HG02870 (cell line): Measurements from ENCODE around the gene ETNPPL.
"Not testable (repeated sequence)": the region's sequence is repeated elsewhere in the genome, so short reads cannot be mapped to it uniquely, and the experiment has no call there.

Source experiments
- ATAC-seq: cut with Tn5 transposase; IDR thresholded peaks from one replicate; pipeline ENCODE4 v1.9.1; 2021; ENCODE audit warnings: mild to moderate bottlenecking, moderate library complexity; ENCODE audit not compliant: unreplicated experiment

Gene ETNPPL

DNA sequence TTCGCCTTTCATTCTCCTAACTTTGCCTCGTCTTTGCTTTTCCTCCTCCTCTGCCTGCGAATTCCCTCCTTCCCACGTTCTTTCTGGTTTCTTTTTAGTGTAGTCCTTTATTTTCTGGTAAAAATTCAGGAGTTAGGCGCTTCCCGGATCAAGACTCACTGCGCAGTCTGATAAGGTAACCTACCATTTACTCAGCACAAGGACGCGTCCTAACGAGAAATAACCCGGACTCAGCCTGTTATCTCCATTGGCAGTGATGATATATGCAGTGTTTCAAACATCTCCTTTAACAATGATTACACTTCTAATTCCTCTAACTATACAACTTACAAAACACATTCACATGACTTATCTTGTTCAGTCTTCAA is 357 bp upstream of the ETNPPL start:
- no peak for ATAC-seq

DNA sequence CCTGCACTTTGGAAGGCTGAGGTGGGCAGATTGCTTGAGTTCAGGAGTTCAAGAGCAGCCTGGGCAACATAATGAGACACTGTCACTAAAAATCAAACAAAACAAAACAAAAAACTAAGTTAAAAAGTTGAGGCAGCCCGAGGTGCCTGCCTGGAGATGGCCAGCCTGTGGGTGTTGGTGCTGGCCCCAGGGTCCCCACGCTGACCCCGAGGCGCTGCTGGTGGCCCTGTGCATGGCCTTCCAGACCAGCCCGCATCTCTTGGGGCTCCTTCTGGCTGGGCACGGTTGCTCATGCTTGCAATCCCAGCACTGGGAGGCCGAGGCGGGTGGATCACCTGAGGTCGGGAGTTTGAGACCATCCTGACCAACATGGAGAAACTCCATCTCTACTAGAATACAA is 4.4 kb downstream of the ETNPPL start:
- no peak for ATAC-seq

DNA sequence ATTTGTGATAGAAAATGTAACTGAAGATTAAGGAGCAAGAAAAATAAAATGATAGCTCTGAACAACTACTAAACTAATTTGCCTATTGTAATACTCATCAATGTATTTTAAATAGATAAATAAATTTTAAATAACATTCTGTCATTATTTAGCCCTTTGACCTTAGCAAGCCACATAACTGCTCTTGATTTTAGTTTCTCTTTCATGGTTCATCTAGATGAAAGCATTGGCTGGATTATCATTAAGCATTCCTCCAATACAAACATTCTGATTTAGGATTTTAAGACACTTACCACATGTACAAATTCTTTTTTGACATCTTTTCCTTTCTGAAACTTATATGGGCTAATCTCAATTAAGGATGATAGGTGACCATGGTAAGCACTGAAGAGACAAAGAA is 8.5 kb downstream of the ETNPPL start:
- no peak for ATAC-seq

DNA sequence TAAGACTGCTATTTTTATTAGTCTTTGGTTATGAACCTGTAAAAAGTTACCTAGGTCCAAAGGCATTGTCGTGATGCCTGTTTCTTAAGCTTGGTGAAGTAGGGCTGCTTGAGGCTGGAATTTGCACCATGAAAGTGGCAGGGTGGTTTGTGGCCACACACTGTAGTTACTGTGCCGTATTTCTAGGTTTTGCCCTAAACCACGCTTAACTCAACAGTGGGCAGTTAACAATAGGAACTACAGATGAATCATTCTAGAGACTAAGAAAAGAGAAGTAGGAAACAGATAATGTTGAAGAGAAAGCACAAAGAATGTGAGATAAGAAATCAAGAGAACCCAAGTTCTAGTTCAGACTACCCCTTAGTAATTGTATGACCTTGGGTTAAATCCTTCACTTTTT is 11.5 kb downstream of the ETNPPL start:
- ATAC-seq, result peak; percentile 57

DNA sequence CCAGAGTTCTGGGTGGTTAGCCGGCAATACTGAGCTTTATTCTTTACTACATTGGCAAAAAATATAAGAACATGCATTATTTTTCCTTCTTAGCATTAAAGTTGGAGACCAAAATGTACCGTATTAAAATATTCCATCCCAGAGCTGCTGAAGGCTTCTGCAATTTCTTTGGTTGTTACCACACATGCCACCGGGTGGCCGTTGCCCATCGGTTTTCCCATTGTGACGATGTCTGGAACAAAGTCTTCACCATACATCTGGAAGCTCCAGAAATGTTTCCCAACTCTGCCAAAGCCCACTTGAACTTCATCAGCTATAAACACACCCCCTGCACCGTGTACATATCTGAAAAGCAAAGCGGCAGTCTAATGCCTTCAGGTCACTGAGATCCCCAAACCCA is 13.7 kb downstream of the ETNPPL start:
- no peak for ATAC-seq

DNA sequence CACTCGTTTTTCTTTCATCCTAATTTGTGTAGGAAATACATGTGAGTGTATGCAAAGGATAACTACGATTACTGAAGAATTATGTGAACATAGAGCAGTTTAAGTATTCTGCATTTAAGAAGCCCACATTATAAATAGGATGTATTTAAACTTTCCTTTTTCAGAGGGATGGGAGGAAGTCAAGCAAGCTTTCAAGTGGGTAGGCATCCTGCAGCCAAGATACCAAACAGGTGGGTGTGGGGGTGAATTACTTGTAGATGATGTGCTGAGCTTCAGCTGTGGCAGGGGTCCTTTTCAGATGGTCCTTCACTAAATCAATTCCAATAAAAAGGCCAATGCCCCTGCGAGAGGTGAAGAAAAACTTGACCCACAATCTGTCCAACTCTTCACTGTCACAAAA is 16.3 kb downstream of the ETNPPL start:
- no peak for ATAC-seq

DNA sequence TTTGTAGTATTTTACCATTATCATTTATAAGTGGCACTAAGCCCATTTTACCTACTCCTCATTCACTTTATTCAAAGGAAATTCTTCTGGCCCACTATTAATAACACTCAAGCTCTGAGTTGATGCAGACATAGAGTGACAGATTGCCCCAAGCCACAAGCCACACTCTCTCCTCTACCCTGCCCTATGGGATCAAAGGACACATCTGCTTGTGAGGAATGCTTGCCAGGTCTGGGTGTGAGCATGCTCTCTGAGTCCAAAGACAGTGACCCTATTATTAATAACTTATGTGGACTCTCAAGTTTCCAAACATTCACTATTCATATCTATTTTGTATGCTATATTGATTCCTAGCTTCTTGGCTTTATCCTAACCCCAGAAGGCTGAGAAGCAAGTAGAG is 18.5 kb downstream of the ETNPPL start:
- ATAC-seq, result no peak

DNA sequence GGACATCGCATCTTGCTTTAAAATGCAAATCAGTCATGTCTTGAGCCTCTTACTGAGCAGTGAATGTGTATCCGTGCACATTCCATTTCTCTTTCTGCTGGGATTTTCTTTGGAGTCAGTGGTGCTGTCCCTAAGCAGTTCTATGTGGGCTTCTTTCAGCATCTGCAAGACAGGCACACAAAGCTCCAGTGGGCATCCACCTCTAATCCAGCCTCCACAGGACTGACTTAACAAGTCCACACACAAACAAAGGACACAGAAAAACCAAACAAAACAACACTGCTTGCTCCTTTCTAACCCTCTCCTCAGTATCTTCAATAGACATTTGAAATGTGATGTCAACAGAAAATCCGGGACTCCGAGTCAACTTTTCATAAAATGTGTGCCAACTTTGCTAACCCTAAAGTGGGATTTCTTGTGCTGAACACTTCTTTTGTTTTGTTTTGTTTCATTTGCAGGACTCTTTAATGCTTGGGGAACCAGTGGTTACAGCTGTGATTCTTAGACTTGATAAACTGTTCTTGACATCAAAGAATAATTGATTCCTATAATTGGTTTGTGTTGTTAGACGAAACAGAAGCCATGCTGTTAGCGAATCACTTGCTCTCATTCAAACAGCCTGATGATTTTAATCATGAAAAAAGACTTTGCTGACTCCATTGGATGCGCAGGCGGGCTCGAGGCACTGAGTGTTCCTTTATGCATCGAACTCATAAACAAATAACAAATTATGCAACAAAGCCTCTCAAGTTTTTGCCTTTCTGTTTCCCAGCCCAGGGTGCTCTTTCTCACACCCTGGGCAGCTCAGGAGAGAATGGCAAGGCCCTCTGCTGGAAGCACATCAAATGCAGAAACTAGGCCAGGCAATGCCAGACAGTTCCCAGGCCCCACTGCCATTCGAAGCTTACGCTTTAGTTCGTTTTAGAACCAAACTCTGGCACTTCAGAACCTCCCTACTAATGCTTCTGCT is 20.1 kb downstream of the ETNPPL start:
- ATAC-seq, result no peak

DNA sequence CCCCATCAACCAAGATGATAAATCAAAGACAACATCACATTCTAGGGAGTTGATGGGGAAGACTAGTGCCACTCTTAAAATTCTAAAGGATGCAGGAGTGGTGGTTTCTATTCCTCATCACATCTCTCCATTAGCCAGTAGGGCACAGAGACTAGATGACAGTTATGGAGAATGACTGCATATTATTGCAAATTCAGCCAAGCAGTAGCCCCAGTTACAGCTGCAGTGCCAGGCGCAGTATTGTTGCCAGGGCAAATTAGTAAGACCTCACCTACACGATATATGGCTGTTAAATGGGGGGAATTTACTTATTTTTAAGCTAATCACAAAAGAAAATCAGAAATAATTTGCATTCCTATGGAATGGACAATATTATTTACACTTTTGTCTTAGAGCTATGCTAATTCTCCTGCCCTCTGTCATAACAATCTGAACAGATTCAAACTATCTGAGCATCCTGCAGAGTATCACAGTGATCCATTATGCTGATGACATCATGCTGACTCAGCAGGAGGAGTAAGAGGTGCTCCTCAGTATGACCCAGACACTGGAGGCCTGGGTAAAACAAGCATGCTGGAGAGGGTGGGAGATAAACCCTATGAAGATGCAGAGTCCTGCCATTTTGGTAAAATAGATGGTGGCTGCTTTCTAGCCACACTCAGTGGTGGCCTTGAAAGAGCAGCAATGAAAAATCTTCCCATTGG is 24.7 kb downstream of the ETNPPL start:
- no peak for ATAC-seq

DNA sequence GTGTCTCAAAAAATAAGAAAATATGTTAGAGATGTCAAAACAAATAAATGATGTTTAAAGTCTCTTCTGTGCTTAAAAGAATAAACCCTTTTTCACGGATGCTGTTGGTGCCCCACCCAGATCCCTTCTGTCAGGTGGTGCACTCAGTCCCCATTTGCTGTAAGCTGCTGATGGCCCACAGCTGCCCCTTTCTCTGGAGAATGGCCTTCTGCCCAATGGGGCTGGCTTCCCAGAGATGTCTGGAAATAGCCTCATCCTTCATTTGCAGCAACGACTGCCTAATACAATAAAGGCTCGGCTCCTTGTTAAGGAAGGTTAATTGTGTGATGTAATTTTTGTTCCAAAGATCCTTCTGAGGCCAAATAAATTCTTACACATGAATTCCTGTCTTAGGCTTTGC is 31.8 kb downstream of the ETNPPL start:
- no peak for ATAC-seq

DNA sequence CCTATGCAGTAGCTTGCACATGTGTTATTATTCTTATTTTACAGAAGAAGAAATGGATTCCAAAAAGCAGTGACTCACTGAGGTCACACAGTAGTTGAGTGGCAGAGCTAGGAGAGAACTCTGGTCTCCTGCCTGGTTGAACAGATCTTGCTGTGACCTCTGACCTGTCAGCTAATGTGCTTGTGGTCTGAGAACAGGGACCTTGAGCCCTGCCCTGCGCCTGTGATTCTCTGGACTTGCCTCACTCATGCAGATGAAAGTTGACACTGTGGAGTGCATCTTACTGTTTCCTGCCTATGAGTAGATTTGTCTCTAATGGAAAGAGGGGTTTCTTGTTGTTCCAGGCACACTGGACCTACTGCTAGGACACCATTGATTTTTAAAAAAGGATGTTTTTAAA is 32.3 kb downstream of the ETNPPL start:
- no peak for ATAC-seq

DNA sequence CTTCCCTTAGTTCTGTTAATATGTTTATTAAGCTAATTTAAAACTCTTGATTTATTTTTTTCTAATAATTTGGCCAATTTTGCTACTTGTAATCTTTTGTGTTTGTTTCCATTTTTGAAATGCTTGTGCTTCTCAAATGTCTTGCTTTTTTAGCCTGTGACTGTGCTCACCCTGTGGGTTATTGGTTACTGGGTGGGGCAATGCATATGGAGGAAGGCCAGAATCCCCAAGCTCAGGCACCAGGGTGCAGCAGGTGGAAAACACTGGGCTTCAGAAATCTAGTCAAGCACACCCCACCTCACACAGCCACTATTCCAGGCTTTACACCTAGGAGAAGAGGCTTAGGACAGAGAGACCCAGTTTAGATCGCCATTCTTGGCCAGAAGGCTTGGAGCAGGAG is 33.1 kb downstream of the ETNPPL start:
- no peak for ATAC-seq

DNA sequence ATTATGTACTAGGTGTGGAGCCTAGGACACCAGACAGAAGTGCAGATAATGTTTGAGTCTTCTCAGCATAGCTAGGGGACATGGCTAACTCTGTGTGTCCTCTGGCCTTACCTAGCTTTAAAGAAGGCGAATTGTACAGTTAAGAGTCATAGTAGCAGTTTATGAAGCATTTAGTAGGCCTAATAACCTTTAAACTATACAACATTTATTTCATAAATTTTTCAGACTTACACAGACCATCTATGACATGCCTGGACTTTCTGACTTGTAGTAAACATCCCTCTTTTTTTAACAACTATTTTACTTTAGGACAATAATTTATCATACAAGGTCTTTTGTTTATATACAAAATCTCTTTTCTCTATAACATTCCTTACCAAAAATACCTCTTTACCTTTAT is 37.4 kb downstream of the ETNPPL start:
- ATAC-seq, result no peak

DNA sequence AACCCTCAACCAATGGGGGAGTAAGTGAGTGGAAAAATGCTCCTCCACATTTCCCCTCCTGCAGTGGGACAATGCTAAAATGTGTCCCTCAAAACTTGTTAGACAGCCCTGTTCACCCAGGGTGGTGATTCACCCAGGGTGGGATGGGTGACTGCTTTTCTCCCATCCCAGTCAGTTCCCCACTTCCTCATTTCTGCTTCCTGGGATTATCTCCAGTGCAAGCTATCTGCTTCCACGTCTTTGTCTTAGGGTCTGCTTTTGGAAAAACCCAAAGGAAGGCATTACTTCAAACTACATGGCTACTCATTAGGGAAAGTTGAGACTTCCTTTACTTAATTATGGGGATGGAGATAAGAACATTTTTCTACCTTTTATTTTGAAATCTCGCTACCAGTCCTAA is 45.5 kb downstream of the ETNPPL start:
- ATAC-seq, result no peak

DNA sequence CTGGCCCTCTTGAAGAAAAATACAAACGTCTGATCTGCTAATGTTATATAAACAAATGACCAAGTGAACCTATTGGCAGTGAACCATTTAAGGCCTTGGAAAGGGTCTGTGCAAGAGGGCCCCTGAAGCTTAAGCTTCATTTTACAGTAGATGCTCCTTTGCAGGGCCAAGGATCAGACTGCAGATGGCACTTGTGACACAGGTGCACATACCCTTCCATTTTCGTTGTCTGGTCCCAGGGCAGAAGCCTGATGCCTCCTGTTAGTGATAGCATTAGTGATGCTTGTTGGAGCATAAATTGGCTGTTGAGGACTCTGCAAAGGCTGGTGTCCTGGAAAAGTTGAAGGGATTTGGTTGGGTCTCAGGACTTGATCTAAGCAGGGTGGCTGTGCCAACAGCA is 46.5 kb downstream of the ETNPPL start:
- ATAC-seq, result no peak

DNA sequence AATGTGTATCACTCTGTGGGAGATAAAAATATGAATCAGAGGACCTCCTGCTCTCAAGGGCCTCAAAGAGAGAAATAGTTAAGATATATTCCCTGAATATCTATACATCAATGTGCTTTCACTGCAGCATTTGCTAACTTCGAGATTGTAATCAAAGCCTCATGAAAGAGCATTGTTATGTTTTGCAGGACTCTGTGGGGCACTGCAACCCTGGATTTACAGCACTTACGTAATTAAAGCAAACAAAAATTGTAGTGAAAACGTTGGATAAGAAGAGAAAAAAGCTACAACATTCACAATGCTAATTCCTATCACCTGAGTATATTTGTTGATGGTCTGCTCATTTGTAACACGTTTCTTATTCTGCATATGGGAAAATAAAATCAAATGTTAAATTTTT is 48.0 kb downstream of the ETNPPL start:
- ATAC-seq, result no peak

DNA sequence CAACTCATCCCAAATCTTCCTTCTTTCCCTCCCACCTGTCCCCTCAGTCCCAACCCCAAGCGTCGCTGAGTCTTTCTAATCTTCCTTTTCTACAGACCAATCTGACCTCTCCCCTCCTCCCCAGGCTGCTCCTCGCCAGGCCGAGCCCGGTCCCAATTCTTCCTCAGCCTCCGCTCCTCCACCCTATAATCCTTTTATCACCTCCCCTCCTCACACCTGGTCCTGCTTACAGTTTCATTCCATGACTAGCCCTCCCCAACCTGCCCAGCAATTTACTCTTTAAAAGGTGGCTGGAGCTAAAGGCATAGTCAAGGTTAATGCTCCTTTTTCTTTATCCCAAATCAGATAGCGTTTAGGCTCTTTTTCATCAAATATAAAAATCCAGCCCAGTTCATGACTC is 52.3 kb downstream of the ETNPPL start:
- ATAC-seq, result not testable (repeated sequence)

DNA sequence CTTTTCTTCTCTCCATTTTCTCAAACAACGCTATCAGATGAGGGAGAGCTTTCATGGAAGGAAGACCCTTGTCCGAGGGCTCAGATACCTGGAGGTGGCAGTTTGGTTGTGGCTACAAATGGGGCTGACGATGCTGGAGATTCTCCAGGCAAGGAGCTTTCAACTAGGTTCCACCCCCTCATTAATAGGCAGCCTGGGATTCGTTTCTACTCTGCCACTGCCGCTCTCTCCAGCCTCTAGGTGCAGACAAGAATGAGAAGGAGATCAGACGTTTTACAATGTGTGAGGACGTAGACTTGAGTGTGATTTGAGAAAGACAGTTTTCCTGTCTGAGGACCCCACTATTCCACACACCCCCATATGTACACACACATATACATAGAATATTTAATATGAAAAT is 53.1 kb downstream of the ETNPPL start:
- ATAC-seq, result no peak

DNA sequence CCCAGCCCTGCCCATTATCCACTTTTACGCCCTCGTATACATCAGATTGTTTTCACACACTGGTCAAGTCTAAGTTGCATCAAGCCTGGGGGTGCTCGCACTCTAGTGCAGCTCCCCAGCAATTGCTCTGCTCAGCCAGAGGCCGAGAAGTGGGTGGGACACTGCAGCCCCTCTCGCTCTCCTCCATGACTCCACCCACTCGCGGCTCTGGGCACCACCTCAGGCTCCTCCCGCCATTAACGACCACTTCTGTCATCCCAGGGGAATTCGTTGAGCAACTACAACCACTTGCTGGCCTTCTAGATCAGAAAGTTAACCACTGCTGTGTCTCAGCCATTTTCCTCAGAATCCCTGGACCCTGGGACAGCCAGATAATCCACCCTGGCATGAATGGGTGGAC is 53.6 kb downstream of the ETNPPL start:
- no peak for ATAC-seq

DNA sequence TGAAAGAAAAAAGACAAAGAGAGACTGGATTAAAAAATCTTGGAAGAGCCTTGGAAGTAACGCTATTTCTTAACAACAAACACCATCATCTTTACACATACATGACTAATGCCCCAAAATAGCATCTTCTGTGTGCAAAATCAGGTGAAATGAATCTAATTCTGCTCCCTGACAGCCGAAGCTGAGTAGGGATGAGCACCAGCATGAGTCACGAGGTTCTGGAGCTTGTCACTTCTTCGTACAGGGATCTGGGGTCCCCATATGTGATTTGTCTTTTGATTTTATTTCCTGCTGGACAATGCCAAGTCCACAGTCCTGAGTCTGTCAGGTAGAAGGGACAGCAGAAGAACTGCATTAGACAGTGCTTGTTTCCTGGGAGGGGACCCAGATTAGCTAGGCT is 56.6 kb downstream of the ETNPPL start:
- ATAC-seq, result no peak

DNA sequence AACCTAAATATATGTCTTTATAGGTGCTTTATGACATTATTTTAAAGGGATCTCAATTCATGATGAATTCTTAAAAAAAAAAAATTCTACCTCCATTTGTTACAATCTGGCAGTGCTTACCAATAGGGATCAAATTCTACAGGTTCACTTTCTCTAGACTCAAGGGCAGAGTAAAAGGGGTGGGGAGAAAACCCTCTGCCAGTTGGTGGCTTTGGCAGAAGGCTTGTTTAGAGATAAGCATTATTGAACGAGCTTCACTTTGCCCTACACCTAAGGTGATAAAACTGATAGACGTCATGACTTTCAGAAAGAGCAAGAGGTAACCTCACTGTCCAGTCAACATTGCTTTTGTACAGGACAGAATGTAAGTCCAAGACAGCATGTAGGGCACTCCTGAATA is 58.9 kb downstream of the ETNPPL start:
- no peak for ATAC-seq

DNA sequence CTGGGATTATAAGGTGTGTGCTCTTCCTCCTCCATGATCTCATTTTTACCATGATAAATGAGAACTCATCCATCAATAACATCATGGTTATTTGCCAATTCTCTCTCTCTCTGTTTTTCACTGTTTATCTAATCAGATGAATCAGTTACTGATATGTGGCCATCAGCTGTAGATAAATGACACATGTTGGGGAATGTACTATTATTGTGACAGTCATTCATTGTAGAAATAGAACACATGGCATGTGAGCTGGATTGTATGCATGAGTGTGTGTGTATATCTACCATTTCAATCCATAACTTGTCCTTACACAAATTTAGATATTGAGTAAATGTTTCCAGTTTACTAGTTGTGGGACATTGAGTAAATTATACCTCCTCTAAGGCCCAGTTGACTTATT is 59.5 kb downstream of the ETNPPL start:
- no peak for ATAC-seq
